ENCODE results near the gene ZNF550. TPM values are rescaled to one million over a fixed set of nuclear protein-coding genes. Genes with fewer than 3 reads are reported as not detected.

The ZNF550 gene
- total and polyA plus RNA-seq, 10 of the 15 experiments (the other 5 are each of a cell fraction or from before 2014, with no cell fraction given) = 2.6 to 14.0 (median 7.4) TPM

- DNase-seq (ENCODE audit: low read depth, low spot score) = no peak
- TF ChIP-seq CBX5 (IDR thresholded peaks at IDR 0.05; ENCODE audit: low read depth) = no peak
- no peak for TF ChIP-seq TARDBP (IDR thresholded peaks at IDR 0.05; ENCODE audit: borderline replicate concordance)
- TF ChIP-seq LARP7 (IDR thresholded peaks at IDR 0.05) = no peak
- TF ChIP-seq ZBTB33 (IDR thresholded peaks at IDR 0.05) = no peak
- TF ChIP-seq ELK1 (IDR thresholded peaks at IDR 0.05; ENCODE audit: low read depth, low read length) = no peak
- Histone ChIP-seq H3K4me2 (ENCODE audit: control insufficient read depth, insufficient read depth) (no peak overlapping the region), H3K4me1 (ENCODE audit: control insufficient read depth, insufficient read depth, low read length) (no peaks in the 10 kb centered on the region), H2AFZ (ENCODE audit: control insufficient read depth, low read depth, low read length) (no peak overlapping the region), H3K79me2 (ENCODE audit: control insufficient read depth, insufficient read depth, low read length) (no peaks in the 10 kb centered on the region), H3K9ac (ENCODE audit: control insufficient read depth, insufficient read depth, low read length) (no peak overlapping the region), H3K27me3 (replicated peaks in 1 of 2; ENCODE audit: control insufficient read depth in 2 of 2, insufficient read depth in 2 of 2, low read length in 1 of 2) (no peaks in the 10 kb centered on the region), H3K4me3 (no peak overlapping the region), H3K36me3 (ENCODE audit: control insufficient read depth in 2 of 2, insufficient read depth in 2 of 2, low read length in 1 of 2) (no peaks in the 10 kb centered on the region), H3K27ac (ENCODE audit: control insufficient read depth, insufficient read depth) (no peak overlapping the region), H4K20me1 (ENCODE audit: control insufficient read depth, insufficient read depth) (no peaks in the 10 kb centered on the region), H3K9me3 (replicated peaks; ENCODE audit: control insufficient read depth, insufficient read depth, low read length) (peaks cover 9% of the 10 kb centered on the region; the same call in 2 of the 3 replicates)
- ChIA-PET SMC1A (ENCODE audit: uncharacterized antibody, unreplicated experiment) (no interaction called here), RAD21 (ENCODE audit: unreplicated experiment) (no interaction called here), CTCF (no interaction called here), POLR2A (no interaction called here)
- ATAC-seq = no peak
- in situ Hi-C loops (cut with MboI) = no loop called here
- intact Hi-C loops (cut with micrococcal nuclease; ENCODE audit: unreplicated experiment) = no loop called here
- no peak for FAIRE-seq
- WGBS (ENCODE audit: insufficient coverage, insufficient replicate concordance, low lambda C conversion rate, missing lambda C conversion rate) = 67% methylated on average over 5 of the region's 5 CpGs
- no TSS peak for BruUV-seq (replicated peaks)
Measured at GRCh38 chr19:57515255-57515654, 44.4 kb downstream of the ZNF550 start.

GRCh38 chr19:57512845-57513244 lies 46.8 kb downstream of the ZNF550 start:
- DNase-seq (ENCODE audit: low read depth, low spot score) (no peak), ATAC-seq (no peak), FAIRE-seq (no peak)
- Histone ChIP-seq H3K4me1 (ENCODE audit: control insufficient read depth, insufficient read depth, low read length) (no peaks in the 10 kb centered on the region), H3K36me3 (ENCODE audit: control insufficient read depth in 2 of 2, insufficient read depth in 2 of 2, low read length in 1 of 2) (no peaks in the 10 kb centered on the region), H3K4me3 (no peak overlapping the region), H3K79me2 (ENCODE audit: control insufficient read depth, insufficient read depth, low read length) (no peaks in the 10 kb centered on the region), H3K27me3 (replicated peaks in 1 of 2; ENCODE audit: control insufficient read depth in 2 of 2, insufficient read depth in 2 of 2, low read length in 1 of 2) (no peaks in the 10 kb centered on the region), H3K27ac (ENCODE audit: control insufficient read depth, insufficient read depth) (no peak overlapping the region), H2AFZ (ENCODE audit: control insufficient read depth, low read depth, low read length) (no peak overlapping the region), H3K9ac (ENCODE audit: control insufficient read depth, insufficient read depth, low read length) (no peak overlapping the region), H3K4me2 (ENCODE audit: control insufficient read depth, insufficient read depth) (no peak overlapping the region), H4K20me1 (ENCODE audit: control insufficient read depth, insufficient read depth) (no peaks in the 10 kb centered on the region), H3K9me3 (replicated peaks; ENCODE audit: control insufficient read depth, insufficient read depth, low read length) (peaks cover 11% of the 10 kb centered on the region; the same call in 2 of the 3 replicates)
- WGBS (ENCODE audit: insufficient coverage, insufficient replicate concordance, low lambda C conversion rate, missing lambda C conversion rate) = 75% methylated on average over 6 of the region's 6 CpGs
- POLR2A ChIA-PET = no interaction called here
- BruUV-seq (replicated peaks) = no TSS peak
- TF ChIP-seq RAD21 (IDR thresholded peaks at IDR 0.05; ENCODE audit: insufficient read depth, low read depth, low read length) = no peak
- no peak for TF ChIP-seq YBX1 (IDR thresholded peaks at IDR 0.05)
- TF ChIP-seq CHD2 (IDR thresholded peaks at IDR 0.05; ENCODE audit: borderline replicate concordance, low read depth, low read length) = no peak
- TF ChIP-seq NFXL1 (IDR thresholded peaks at IDR 0.05; ENCODE audit: borderline replicate concordance) = no peak
- TF ChIP-seq RFX5 (IDR thresholded peaks at IDR 0.05; ENCODE audit: low read depth, low read length) = no peak
- no peak for TF ChIP-seq CREM (IDR thresholded peaks at IDR 0.05; ENCODE audit: low read depth)
- SMC1A ChIA-PET (ENCODE audit: uncharacterized antibody, unreplicated experiment) = no interaction called here
- intact Hi-C loops (cut with micrococcal nuclease; ENCODE audit: unreplicated experiment) = no loop called here
- in situ Hi-C loops (cut with MboI) = no loop called here
- RAD21 ChIA-PET (ENCODE audit: unreplicated experiment) = no interaction called here
- CTCF ChIA-PET = interaction anchor here (0.6 kb wide), 1 partner anchor 111 kb away, joined by 3 read pairs; no protein-coding TSS in a partner anchor
